NCI-H510A (cell line): ENCODE results near the gene MT1A.
"Not testable (repeated sequence)": the region's sequence is repeated elsewhere in the genome, so short reads cannot be mapped to it uniquely, and the experiment has no call there.

Experiments
- DNase-seq: peaks from one replicate; lab custom pipeline; 2025; lab: John Stamatoyannopoulos, UW

MT1A gene

DNA sequence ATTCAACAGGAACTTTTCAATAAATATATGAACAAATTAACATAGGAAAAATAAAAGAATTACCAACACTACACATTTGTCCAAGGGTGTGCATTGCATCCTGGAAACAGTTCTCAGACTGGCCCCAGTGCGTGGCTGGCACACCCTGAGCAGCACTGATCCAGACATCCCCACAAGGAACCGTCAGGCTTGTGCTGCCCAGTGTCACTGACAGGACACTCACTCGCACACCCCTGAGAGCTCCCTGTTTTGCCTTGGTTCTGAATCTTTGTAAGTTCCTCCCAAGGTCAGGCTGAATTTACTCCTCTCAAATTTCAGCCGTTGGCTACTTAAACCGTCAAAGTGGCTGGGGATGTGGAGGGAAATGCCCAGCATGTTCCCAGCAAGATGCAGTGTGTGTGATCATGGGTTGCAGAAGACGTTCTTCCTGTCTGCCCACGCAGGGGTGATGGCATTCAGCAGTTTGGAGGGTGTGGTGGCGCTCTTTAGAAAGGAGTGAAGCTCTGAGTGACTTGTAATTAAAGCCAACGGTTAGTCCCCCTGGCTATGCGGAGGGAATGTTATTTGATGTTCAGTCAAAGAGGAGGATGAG, 28.4 kb upstream of the MT1A start:
- DNase-seq = no peak

DNA sequence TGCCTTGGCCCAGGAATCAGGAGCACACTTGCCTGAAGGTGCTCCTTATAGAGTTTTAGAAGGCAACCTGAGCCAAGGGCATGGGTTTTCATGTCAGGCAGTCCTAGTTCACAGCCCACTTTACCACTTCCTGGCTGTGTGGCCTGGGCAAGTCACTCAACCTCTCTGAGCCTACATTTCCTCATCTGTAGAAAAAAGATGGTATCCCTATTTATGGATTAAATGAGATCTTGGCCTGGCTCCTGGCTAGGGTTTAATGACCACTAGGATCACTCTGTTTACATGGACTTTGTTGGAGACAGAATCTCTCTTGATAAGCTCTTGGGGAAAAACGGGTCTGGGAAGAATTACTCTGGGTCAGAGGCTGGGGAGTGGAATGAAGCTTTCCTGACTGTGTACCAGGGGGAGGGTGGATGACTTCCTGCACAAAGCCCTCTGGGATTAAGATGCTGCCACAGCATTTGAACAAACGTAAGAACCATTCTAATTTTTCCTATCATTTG, 27.8 kb upstream of the MT1A start:
- no peak for DNase-seq

DNA sequence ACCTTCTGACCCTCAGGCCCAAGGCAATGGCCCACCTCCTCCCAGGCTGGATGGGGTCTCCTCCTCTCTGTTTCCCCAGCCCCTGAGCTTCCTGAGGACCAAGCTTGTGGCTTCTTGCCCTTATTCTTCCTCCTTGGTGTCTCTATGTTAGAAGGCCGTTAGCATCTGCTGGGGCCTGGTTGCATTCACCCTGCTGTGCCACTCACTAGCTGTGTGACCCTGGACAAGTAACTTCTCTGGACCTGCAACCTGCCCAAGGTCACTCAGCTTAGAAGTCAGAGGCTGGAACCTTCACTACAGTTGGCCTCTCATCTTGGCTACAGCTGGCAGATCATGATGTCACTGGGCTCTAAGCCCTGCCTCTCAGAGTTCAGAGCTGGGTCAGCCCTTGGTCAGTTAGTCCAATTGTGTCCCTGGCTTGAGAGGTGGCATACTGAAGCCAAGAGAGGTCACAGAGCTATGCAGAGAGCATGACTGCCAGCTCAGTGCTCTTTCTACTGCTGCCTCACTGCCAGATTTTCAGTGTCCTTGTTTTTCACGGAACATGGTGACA, 27.1 kb upstream of the MT1A start:
- no peak for DNase-seq

DNA sequence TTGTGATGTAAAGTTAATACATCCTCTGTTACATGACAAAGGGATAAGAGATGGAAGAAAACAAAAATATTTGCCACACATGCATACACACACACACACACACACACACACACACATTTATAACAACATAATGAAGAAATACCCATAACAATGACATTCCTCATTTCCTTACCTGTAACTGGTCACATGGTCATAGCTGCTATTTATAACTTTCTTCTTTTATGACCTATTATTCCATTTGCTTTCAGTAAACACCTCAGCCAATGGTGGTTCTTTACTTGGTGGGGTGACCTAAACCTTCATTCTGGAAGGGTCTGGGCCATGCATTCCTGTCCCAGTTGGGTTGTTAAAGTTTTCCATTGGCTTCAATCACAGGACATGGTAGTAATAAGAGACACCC, 24.8 kb upstream of the MT1A start:
- no peak for DNase-seq

DNA sequence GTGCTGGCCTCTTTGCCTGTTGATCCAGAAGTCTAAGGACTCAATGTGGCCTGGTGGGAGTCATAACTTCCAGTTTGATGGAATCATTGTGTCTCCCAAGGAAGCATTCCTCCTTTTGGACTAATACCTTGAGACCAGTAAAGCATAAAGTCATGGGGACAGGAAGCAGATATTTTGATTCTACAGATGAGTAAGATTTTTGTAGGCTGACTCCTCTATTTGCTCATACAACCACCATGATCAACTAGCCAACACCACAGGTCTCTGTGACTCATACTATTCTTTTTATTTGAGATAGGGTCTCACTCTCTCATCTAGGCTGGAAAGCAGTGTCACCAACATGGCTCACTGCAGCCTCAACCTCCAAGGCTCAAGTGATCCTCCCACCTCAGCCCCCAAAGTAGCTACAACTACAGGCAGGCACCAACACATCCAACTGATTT, 23.9 kb upstream of the MT1A start:
- DNase-seq = no peak

DNA sequence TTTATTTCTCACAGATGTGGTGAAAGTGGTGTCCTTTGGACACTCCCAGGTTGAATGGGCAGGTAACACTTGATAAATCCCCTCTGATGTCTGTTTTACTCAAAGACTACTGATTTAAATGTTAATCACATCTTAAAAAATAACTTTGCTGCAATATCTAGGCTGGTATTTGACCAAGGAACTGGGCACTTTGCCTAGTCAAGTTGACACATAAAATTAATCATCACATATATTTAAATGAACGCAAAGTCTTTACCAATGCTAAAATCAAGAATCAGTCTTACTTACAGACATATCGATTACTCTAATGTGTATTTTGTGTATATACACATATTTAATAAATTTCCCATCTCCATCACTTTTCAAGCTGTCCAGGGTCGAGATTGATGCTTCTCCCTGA, 23.1 kb upstream of the MT1A start:
- DNase-seq = no peak

DNA sequence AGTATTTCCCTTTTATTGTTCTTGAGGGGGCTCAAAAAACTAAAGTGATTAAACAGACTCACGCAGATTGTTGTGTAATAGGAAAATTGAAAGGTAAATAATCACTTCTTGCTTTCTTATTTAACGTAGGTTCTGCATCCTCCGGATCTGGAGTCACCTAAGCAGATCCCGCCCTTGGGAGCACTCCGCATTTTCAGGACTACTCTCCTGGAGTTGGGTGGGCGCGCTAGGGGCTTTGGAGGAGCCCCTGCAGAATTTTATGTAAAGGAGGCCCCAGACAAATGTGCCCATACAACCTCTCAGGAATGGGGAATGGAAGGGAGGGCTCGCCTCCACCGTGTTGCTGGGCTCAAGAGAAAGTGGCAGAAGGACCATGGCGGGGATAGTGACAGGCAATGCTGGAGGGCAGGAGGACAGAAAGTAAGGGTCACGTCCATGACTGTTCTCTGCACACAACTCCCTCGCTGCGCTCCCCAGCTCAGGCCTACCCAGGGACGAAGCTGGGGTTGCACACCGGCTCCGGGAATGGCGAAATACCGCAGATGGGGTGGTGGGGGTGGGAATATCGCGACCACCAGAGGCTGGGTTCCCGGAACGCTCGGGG, 21.8 kb upstream of the MT1A start:
- no peak for DNase-seq

GRCh38 chr16:56617212-56618085, 21.0 kb upstream of the MT1A start:
- DNase-seq = no peak

GRCh38 chr16:56618138-56618537, 20.3 kb upstream of the MT1A start:
- no peak for DNase-seq

DNA sequence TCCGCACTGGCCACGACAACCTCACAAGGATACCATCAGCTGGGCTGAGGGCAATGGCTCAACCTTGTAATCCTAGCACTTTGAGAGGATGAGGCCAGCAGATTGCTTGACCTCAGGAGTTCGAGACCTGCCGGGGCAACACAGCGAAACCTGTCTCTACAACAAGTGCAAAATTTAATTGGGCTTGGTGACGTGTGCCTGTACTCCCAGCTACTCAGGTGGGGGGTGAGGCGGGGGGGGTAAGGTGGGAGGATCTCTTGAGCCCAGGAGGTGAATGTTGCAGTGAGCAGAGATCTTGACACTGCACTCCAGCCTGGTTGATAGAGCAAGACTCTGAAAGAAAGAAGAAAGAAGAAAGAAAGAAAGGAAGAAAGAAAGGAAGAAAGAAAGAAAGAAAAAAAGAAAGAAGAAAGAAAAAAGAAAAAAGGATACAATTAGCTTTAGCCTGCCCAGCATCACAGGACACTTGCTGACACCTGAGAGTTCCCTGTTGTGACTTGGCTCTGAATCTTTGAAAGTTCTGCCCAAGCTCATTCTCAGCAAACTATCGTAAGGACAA, 18.0 kb upstream of the MT1A start:
- DNase-seq = no peak

- not testable (repeated sequence) for DNase-seq
These were observed 16.6 kb upstream of the MT1A start for GRCh38 chr16:56621665-56622445.

DNA sequence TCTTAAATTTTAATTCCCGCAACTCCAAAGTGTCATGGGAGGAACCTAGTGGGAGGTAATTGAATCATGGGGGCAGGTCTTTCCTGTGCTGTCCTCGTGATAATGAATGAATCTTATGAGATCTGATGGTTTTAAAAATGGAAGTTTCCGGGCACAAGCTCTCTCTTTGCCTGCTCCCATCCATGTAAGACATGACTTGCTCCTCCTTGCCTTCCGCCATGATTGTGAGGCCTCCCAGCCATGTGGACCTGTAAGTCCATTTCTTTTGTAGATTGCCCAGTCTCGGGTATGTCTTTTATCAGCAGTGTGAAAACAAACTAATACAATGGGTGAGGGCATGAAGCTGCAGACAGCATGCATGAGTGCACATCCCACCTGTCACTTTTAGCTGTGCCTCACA, 15.3 kb upstream of the MT1A start:
- DNase-seq = not testable (repeated sequence)

GRCh38 chr16:56623637-56624036, 14.8 kb upstream of the MT1A start:
- DNase-seq = no peak

- peak; percentile 66 for DNase-seq
These were observed 13.1 kb upstream of the MT1A start, which contains the start of gene MT1E for GRCh38 chr16:56625140-56625942. MT1E (plus strand) TSS chr16:56625781; CDS start chr16:56625852, 71 bp downstream.

DNA sequence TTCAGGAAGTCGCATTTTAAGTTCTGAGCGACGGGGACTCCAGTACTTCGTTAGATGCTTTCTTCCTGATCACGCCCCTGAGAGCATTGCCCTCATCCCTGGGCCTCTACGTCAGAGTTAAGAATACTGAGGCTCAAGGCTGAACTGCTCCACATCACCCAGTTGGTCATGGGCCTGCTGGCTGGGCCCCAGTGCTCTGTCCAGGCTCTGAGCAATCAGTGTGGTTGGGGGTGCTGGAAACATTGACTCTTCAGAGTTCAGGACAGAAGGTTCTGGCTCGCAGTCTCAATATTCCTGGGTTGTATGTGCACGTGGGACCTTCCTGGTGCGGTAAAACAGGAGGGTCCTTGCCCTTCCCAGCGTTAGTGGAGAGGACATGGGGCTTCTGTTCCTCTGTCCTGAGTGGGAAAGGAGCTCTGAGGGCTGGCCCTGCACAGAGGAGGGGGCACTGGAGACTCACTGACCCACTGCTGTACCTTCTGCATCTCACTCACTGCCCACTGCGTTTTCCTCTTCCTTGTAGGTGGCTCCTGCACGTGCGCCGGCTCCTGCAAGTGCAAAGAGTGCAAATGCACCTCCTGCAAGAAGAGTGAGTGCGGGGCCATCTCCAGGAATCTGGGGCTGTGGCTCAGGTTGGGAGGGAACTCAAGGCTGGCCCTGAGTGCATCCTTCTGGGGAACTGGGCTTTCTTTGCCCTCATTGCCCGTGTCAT, 12.4 kb upstream of the MT1A start:
- no peak for DNase-seq

DNA sequence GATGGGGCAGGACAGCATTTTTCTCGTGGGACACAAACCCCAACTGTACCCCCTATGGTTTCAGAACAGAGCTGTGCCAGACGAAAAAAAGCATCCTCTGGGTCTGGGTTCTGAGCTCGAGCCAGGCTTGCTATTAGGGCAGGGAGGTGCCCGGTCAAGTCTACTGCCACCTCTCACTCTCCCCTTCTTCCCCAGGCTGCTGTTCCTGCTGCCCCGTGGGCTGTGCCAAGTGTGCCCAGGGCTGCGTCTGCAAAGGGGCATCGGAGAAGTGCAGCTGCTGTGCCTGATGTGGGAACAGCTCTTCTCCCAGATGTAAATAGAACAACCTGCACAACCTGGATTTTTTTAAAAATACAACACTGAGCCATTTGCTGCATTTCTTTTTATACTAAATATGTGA, 11.8 kb upstream of the MT1A start:
- DNase-seq = no peak

GRCh38 chr16:56628486-56629350, 9.7 kb upstream of the MT1A start:
- DNase-seq = no peak

DNA sequence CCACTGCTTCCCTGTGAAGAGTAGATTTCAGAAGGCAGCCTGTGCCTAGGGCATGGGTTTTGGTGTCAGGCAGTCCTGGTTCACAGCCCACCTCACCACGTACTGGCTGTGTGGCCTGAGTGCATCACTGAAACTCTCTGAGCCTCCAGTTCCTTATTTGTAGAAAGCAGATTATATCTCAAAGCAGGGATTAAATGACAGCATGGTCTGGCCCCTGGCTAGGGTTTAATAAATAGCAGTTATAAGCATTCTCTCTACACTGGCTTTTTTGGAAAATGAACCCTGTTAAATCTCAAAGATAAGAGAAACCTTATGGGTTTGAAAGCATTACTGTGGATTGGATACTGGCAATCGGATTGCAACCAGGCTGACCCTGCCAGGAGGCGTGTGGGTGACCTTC, 8.9 kb upstream of the MT1A start:
- DNase-seq = no peak

DNA sequence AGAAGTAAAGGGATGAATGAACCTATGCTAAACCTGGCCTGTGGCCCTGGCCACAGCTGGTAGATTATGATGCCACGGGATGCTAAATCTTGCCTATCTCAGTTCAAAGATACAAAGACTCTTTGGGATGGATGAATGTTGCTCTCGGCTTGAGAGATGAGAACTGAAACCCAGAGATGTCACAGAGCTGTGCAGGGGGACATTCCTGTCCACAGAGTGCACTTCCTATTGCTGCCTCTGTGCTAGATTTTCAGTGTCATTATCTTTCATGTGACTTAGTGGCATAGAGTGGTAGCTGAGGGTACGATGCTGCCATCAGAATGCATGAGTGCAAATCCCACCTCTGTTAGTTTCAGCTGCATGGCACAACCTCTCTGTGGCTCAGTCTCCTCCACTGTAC, 8.3 kb upstream of the MT1A start:
- DNase-seq = no peak
